AG04449 (cell line): ENCODE data around the gene USP32.
"Not testable (repeated sequence)": the region's sequence is repeated elsewhere in the genome, so short reads cannot be mapped to it uniquely, and the experiment has no call there.

Experiments used
- CTCF ChIA-PET: fragments of 350-600 bp; formaldehyde crosslinking; extraction: SDS; loops from one replicate; lab custom pipeline; 2021; ENCODE audit warnings: antibody characterized with exemption; lab: Yijun Ruan, JAX
- POLR2A ChIA-PET: fragments of 400-600, 350-600 bp; formaldehyde crosslinking; extraction: SDS; loops from one replicate; lab custom pipeline; 2020; ENCODE audit warnings: antibody characterized with exemption, inconsistent platforms; lab: Yijun Ruan, JAX
- DNase-seq: peaks from one replicate; pipeline ENCODE4 v3.0.0-alpha.2; 2010; ENCODE audit warnings: low read depth, low spot score
- H3K4me3 ChIP-seq: 2 replicates; pipeline ENCODE4 v1.5.1; 2011; ENCODE audit warnings: low read depth, mild to moderate bottlenecking, control low read depth, low read length
- CTCF ChIP-seq: IDR thresholded peaks from one replicate; pipeline ENCODE4 v1.5.1; 2011; ENCODE audit warnings: mild to moderate bottlenecking, moderate library complexity, low read length, control low read depth, inconsistent platforms; ENCODE audit not compliant: insufficient read depth; ENCODE audit errors: missing control alignments

The USP32 gene

GRCh38 chr17:60426596-60426995 lies 34.7 kb upstream of the USP32 start:
- DNase-seq: no peak
- CTCF ChIA-PET: interaction anchor here (0.7 to 1.2 kb wide), 2 partner anchors 10 to 196 kb away, joined by 3 read pairs; no protein-coding TSS in a partner anchor
- TF ChIP-seq CTCF: no peak
- H3K4me3 ChIP-seq: no peak overlapping the region
- POLR2A ChIA-PET: no interaction called here

GRCh38 chr17:60425626-60426025 lies 33.7 kb upstream of the USP32 start:
- no peak for DNase-seq
- TF ChIP-seq CTCF: no peak
- CTCF ChIA-PET: interaction anchor here (1.5 to 3.1 kb wide), 2 partner anchors 21 to 212 kb away, joined by 4 to 7 read pairs; no protein-coding TSS in a partner anchor
- POLR2A ChIA-PET: no interaction called here
- no peak overlapping the region for H3K4me3 ChIP-seq

- TF ChIP-seq CTCF: no peak
- CTCF ChIA-PET: interaction anchor here (0.9 to 3.1 kb wide), 6 partner anchors 9 to 287 kb away, joined by 3 to 7 read pairs (median 3); no protein-coding TSS in a partner anchor
- H3K4me3 ChIP-seq: no peak overlapping the region
- no peak for DNase-seq
- POLR2A ChIA-PET: no interaction called here
These were observed 31.9 kb upstream of the USP32 start for GRCh38 chr17:60423865-60424264.

- TF ChIP-seq CTCF: no peak
- peak within 1 kb of the TSS; percentile 60 for H3K4me3 ChIP-seq
- ChIA-PET CTCF (interaction anchor here (1.0 to 1.8 kb wide), 3 partner anchors 8 to 219 kb away, joined by 3 to 18 read pairs (median 3); no protein-coding TSS in a partner anchor), POLR2A (no interaction called here)
- no peak for DNase-seq
These were observed 30.3 kb upstream of the USP32 start, which contains the start of gene CHCT1 for GRCh38 chr17:60422162-60422665. Gene CHCT1, plus strand, starts transcription at chr17:60422489. Its CDS starts 104 bp downstream, at chr17:60422593.

GRCh38 chr17:60421273-60422161 lies 29.6 kb upstream of the USP32 start:
- DNase-seq: no peak
- peak overlapping the region; percentile 60 for H3K4me3 ChIP-seq
- CTCF ChIA-PET: interaction anchor here (0.5 to 1.8 kb wide), 21 partner anchors 9 to 280 kb away, joined by 3 to 18 read pairs (median 4); no protein-coding TSS in a partner anchor
- peak; percentile 84 for TF ChIP-seq CTCF
- POLR2A ChIA-PET: no interaction called here

- CTCF ChIA-PET: interaction anchor here (1.1 kb wide), 1 partner anchor 218 kb away, joined by 3 read pairs; no protein-coding TSS in a partner anchor
- H3K4me3 ChIP-seq, DNase-seq, POLR2A ChIA-PET: not testable (repeated sequence)
These were observed 27.9 kb upstream of the USP32 start for GRCh38 chr17:60419875-60420274.

GRCh38 chr17:60419003-60419402 lies 27.1 kb upstream of the USP32 start:
- DNase-seq, POLR2A ChIA-PET, H3K4me3 ChIP-seq: not testable (repeated sequence)
- CTCF ChIA-PET: interaction anchor here (0.7 to 1.2 kb wide), 5 partner anchors 9 to 220 kb away, joined by 3 to 4 read pairs (median 3); no protein-coding TSS in a partner anchor
